GM18907 (cell line): ENCODE measurements around the gene CROCC.
A peak's percentile ranks its signal among the peaks of the same experiment; 100 is the strongest.
"Not testable (repeated sequence)": the region's sequence is repeated elsewhere in the genome, so short reads cannot be mapped to it uniquely, and the experiment has no call there.

ENCODE experiments used
- ATAC-seq: cut with Tn5 transposase; IDR thresholded peaks from one replicate; pipeline ENCODE4 v1.9.1; 2021; ENCODE audit warnings: mild to moderate bottlenecking, moderate library complexity; ENCODE audit not compliant: unreplicated experiment

The CROCC gene

GRCh38 chr1:16896316-16897055, 25.2 kb upstream of the CROCC start:
- ATAC-seq: not testable (repeated sequence)

DNA sequence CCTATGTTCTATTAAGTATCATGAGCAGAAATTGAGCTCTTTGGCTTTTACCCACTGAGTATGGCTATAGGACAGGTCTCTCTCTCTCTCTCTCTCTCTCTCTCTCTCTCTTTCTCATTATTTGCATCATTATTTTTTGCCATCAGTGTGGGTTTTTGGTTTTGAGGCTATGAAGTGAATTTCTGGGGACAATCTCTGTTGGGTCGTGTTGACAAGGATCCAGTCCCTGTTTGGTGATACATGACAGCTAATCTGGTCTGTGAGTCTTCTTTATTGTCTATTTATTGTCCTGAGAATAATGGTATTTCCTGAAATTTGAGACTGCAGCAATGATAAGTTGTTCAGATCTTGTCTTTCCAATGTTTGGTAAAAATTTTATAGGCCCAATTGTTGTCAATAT, 24.1 kb upstream of the CROCC start:
- not testable (repeated sequence) for ATAC-seq

- not testable (repeated sequence) for ATAC-seq
These were observed 23.4 kb upstream of the CROCC start for GRCh38 chr1:16898298-16898697.

DNA sequence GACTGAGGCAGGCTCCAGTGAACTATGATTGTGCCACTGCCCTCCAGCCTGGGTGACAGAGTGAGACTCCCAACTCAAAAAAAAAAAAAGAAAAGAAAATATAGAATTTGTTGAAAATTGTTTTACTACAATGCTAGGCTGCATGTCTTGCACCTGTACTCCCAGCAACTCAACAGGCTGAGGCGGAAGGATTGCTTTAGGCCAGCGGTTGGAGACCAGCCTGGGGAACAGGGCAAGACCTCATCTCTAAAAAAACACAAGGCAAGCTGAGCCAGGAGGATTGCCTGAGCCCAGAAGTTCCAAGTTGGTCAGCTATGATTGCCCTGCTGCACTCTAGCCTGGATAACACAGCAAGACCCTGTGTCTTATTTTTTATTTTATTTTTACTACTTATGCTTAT, 22.7 kb upstream of the CROCC start:
- not testable (repeated sequence) for ATAC-seq

DNA sequence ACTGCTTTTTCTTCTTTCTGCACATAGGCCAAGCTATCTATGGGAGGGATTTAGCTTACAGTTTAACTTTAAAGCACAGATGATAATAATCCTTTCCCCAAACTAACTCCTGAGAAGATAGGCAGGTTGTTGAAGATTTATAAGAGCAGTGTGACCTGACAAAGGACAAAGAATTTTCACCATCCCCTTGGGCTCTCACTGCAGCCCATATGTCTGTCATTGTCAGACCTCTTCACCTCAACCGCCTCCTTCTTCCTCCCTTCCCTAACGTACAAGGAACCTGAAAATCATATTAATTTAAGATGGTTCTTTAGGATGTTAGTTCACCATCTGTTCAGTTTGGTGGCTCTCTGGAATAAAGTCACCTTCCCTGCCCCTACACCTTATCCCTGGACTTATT, 21.0 kb upstream of the CROCC start:
- ATAC-seq: no peak

DNA sequence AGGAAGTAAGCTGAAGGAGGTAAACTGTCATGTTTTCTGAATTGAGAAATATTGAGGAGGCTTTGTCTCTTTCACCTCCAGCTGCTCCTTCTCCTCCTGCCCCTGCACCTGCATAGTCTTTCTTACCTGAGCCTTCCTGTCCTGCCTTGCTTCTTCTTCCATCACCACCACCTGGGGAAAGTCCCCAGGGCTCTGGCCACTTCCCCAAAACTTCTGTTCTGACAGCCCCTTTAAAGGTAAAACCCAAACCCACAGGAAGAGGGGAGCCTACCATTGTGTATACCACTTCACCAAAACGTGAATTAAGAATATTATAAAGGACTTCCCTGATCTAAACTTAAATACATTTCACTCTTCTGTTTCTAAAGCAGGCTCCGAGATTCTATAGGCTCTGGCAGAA, 20.4 kb upstream of the CROCC start:
- not testable (repeated sequence) for ATAC-seq

GRCh38 chr1:16903054-16903453, 18.7 kb upstream of the CROCC start:
- no peak for ATAC-seq

DNA sequence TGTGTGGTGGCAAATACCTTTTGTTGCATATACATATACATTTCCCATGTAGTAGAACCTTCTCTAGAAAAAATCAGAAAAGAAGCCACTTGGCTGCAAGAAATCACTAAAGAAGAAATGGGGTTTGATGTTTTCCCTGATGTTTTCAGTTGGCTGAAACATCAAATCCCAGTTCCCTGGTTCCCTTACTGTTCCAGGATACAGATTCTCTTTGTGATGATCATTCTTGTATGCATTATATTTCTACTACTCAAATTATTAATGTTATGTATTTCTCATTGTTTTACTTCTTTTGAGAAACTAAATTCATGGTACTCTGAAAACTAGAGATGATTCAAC, 18.3 kb upstream of the CROCC start:
- ATAC-seq: no peak

GRCh38 chr1:16904560-16905109, 17.1 kb upstream of the CROCC start:
- ATAC-seq: peak; percentile 92

DNA sequence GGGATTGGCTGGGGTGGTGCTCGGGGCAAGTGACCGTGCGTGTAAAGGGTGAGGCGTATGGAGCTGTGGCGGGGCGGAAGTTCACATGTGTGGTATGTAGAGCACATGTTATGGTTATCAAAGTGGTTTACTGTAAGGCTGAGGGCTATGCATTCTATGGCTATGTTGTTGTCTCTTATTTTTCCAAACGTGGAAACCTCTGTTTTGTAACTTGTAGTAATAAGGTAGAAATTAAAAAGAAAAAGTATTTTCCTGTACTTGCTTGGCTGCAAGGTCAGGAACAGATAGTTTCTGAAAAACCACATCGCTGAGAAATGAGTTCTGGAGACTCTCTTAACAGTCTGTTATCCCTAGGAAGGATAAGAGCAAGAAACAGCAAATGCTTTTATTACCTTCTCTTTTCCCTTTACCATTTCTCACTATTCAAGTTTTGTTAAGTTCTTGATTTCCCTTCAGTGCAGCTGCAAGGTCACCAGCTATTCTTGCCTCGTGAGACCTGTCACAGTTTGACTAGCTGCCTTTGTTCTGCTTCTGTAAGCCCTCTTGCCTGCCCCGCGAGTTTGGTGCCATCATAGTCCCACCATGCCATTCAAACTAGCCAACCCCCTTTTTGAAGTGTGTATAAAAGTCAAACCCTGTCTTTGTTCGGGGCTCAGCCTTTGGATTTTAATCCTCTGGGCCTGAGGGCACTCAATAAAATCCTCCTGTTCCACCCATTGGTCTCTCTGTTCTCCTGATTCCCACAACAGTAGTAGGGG, 16.4 kb upstream of the CROCC start:
- peak; percentile 81 for ATAC-seq

GRCh38 chr1:16905868-16906702, 15.6 kb upstream of the CROCC start:
- ATAC-seq: no peak

DNA sequence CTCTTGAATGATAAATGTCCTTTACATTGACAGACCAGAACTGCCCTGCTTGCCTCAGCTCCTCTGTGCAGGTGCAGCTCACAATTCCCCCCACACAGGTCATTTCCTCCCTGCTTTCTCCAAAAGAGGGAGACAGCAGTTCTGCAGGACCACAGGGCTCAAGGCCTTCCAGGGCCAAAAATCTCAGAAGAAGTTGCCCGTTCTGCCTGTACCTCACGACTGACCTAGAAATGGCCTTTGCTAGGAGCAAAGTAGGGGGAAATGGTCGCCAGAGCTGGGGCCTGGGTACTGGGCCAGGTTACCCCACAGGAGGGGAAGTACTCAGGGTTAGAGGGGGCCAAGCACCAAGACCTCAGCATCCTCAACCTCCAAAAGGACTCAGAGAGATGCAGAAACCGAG, 14.9 kb upstream of the CROCC start:
- no peak for ATAC-seq

DNA sequence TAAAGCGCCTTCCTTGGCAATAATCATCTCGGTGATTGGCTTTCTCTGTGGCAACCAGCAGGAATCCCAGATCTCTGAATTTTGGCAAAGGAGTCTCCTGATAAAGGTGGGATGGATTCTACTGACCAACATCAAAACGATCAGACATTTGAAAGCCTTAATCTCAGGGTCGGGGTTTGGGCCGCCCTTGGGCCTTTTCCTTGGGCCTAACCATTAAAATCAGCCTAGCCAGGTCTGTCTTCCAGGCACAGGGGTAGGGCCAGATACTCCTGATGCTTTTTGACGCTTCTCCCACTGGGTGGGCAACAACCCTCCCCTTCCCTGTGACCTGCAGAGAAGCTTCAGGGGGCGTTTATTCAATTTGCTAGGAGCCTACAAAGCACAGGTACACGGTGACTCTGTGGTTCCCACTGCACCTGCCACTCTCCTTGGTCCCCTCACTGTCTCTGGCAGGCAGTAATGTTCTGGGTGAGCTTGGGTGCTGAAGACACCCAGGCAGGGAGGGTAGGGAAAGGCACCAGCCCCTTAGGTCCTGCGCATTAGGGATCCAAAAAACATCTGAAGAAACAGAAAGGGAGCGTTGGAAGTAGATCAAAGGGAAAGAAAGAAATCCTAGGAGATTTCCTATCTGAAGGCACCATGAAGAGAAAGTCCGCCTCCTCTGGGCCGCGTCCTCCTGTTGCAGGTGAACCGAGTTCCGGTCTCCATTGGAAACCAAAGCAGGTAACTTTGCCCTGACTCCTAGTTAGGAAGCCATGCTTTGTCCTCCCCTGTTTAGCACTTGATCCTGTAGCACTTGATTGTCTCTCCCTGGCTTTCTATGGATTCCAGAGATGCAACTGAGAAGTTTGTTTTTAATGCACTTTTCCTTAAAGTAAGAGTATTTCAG, 13.6 kb upstream of the CROCC start:
- no peak for ATAC-seq

GRCh38 chr1:16911851-16912721, 9.6 kb upstream of the CROCC start:
- ATAC-seq: not testable (repeated sequence)

GRCh38 chr1:16912742-16913141, 9.0 kb upstream of the CROCC start:
- ATAC-seq: not testable (repeated sequence)

GRCh38 chr1:16913181-16913832, 8.4 kb upstream of the CROCC start:
- no peak for ATAC-seq

- ATAC-seq: peak; percentile 77
These were observed 7.7 kb upstream of the CROCC start for GRCh38 chr1:16913833-16914662.
